ENCODE measurements around the gene PRR20E. TPM values are rescaled to one million over a fixed set of nuclear protein-coding genes. Genes with fewer than 3 reads are reported as not detected.
"Not testable (repeated sequence)": the region's sequence is repeated elsewhere in the genome, so short reads cannot be mapped to it uniquely, and the experiment has no call there.

Gene PRR20E
- total RNA-seq (not detected), polyA plus RNA-seq (not detected)
- long read RNA-seq, donor 1 = 0 reads
- long read RNA-seq, donor 2 = 0 reads

DNA sequence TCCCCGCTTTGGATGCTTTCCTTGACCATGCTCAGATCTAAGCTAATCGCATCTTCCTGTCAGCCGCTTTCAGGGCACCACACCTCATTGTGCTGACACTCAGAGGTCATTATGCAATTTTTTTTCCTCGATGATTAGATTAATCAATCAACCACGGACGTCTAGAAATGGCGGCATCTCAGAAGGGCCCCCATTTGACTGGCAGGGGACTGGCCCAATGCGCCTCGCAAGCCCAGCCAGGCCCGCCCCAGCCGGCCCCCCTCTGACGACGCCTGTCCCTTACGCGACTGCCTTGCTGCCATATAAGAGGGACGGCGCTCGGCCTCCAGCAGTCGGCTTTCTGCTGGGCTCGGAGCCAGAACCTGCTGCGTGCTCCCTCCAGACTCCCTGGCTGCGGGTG lies at the start of gene PRR20E:
TSS of gene PRR20E (plus strand) at position 301 of the 400 bp plus-strand sequence. CDS start 387 bp downstream, outside the sequence.
- no CpG with 5 or more reads among the region's 22 CpGs for WGBS, 2 donors
- intact Hi-C loops (cut with DNase I); H3K4me3 ChIP-seq (ENCODE audit: low read length in 2 of 2): not testable (repeated sequence)

DNA sequence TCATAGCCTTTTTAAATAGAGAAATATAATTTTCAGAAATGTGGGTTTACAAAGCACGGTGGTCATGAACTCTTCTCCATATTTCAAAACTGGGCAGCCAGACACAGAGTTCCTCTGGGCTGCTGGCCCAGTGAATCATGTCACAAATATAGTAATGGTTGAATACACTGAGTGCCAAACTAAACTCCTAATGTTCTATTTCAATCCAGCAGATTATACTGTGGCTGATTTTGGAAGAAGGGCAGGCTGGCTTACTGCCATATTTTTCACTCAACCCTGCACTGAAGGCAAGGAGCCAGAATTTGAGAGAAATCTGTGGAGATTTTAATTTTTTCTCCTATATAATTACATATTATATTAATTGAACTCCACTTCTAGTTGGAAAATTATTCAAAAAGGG lies 43.3 kb upstream of the PRR20E start:
- H3K9me3 ChIP-seq (ENCODE audit: control insufficient read depth, low read length) = no peaks in the 10 kb centered on the region
- DNase-seq = peak; percentile 68 to 76
- no peak overlapping the region for H3K27ac ChIP-seq (ENCODE audit: low read depth in 1 of 2, low read length in 2 of 2)
- H3K36me3 ChIP-seq (ENCODE audit: control insufficient read depth in 1 of 2, insufficient read depth in 2 of 2, low read length in 1 of 2) = no peaks in the 10 kb centered on the region
- H3K27me3 ChIP-seq (ENCODE audit: control insufficient read depth in 1 of 2, insufficient read depth in 2 of 2, low read length in 1 of 2) = no peaks in the 10 kb centered on the region
- peak; percentile 93 for ATAC-seq (ENCODE audit: low FRiP score)
- intact Hi-C loops (cut with DNase I) = no loop called here
- H3K4me1 ChIP-seq (ENCODE audit: control insufficient read depth in 1 of 2, insufficient read depth in 2 of 2, low read length in 2 of 2) = no peaks in the 10 kb centered on the region
- 0 to 2% methylated on average over 1 of the region's 1 CpG for WGBS, 2 donors
- H3K4me3 ChIP-seq (ENCODE audit: low read length in 2 of 2) = no peak overlapping the region

More for the DNA sequence above, at the start of gene PRR20E:
- not testable (repeated sequence) for ATAC-seq (ENCODE audit: low FRiP score); H3K4me1 ChIP-seq (ENCODE audit: control insufficient read depth in 1 of 2, insufficient read depth in 2 of 2, low read length in 2 of 2); H3K27me3 ChIP-seq (ENCODE audit: control insufficient read depth in 1 of 2, insufficient read depth in 2 of 2, low read length in 1 of 2); H3K27ac ChIP-seq (ENCODE audit: low read depth in 1 of 2, low read length in 2 of 2); H3K9me3 ChIP-seq (ENCODE audit: control insufficient read depth, low read length); H3K36me3 ChIP-seq (ENCODE audit: control insufficient read depth in 1 of 2, insufficient read depth in 2 of 2, low read length in 1 of 2); DNase-seq

DNA sequence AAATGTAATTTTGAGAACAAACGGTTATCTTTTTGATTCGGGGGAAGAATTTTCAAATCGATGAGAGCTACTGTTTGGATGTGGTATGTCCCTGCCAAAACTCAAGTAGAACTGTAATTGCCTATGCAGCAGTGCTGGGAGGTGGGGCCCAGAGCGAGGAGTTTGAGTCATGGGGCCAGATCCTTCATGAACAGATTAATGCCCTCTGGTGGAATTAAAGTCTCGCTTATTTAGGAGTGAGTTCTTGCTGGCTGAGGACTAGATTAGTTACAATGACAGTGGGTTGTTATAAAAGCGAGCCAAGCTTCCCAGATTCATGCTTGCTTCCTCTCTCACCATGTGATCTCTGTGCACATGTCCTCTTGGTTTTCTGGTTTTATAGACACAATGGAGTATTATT lies 38.1 kb upstream of the PRR20E start:
- H3K4me1 ChIP-seq (ENCODE audit: control insufficient read depth in 1 of 2, insufficient read depth in 2 of 2, low read length in 2 of 2) = no peaks in the 10 kb centered on the region
- no peaks in the 10 kb centered on the region for H3K9me3 ChIP-seq (ENCODE audit: control insufficient read depth, low read length)
- no peak overlapping the region for H3K4me3 ChIP-seq (ENCODE audit: low read length in 2 of 2)
- H3K27me3 ChIP-seq (ENCODE audit: control insufficient read depth in 1 of 2, insufficient read depth in 2 of 2, low read length in 1 of 2) = no peaks in the 10 kb centered on the region
- no peak for ATAC-seq (ENCODE audit: low FRiP score)
- intact Hi-C loops (cut with DNase I) = no loop called here
- no peak for DNase-seq
- 90 to 91% methylated on average over 6 of the region's 6 CpGs for WGBS, 2 donors
- no peaks in the 10 kb centered on the region for H3K36me3 ChIP-seq (ENCODE audit: control insufficient read depth in 1 of 2, insufficient read depth in 2 of 2, low read length in 1 of 2)
- no peak overlapping the region for H3K27ac ChIP-seq (ENCODE audit: low read depth in 1 of 2, low read length in 2 of 2)

DNA sequence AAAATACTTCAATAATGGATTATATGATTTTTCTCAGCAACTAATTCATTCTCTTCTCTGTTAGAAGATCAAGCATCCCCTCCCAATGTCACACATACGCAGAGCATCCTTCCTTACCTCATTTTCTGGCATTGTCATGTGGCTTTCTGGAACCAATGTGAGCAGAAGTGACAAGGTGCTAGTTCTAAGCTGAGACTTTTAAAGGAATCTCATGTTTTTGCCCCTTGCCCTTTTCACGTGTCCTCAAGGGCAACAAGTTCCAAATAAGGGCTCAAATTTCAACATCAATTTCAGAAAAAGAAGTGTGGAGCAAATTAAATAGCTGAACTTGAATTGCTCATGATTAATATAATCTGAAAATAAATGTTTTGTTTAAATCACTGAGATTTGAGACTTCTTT lies 30.9 kb upstream of the PRR20E start:
- Histone ChIP-seq H3K9me3 (ENCODE audit: control insufficient read depth, low read length) (no peaks in the 10 kb centered on the region), H3K27me3 (ENCODE audit: control insufficient read depth in 1 of 2, insufficient read depth in 2 of 2, low read length in 1 of 2) (no peaks in the 10 kb centered on the region), H3K4me1 (ENCODE audit: control insufficient read depth in 1 of 2, insufficient read depth in 2 of 2, low read length in 2 of 2) (no peaks in the 10 kb centered on the region), H3K27ac (ENCODE audit: low read depth in 1 of 2, low read length in 2 of 2) (no peak overlapping the region), H3K36me3 (ENCODE audit: control insufficient read depth in 1 of 2, insufficient read depth in 2 of 2, low read length in 1 of 2) (no peaks in the 10 kb centered on the region), H3K4me3 (ENCODE audit: low read length in 2 of 2) (no peak overlapping the region)
- intact Hi-C loops (cut with DNase I) = no loop called here
- ATAC-seq (ENCODE audit: low FRiP score) = no peak
- WGBS, 2 donors = 46 to 60% methylated on average over 2 of the region's 2 CpGs
- no peak for DNase-seq

DNA sequence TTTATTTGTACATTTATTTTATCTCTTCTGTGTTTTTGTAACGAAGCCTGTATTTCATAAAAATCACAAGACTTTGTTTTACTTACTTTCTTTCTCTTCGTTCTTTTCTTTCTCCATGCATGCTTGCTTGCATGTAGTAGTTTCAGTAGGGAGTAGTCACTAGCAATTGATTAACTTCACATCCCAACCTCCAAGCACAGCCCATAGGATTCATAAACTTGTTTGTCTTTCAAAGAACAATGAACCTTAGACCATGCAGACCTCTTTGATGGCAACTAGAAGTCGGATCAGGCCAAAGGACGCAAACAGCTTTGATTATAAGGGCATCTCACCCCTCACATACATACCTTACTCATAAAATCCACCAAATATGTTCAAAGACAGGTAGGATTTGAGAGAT lies 29.4 kb upstream of the PRR20E start:
- no peak overlapping the region for H3K4me3 ChIP-seq (ENCODE audit: low read length in 2 of 2)
- 73 to 75% methylated on average over 4 of the region's 4 CpGs for WGBS, 2 donors

DNA sequence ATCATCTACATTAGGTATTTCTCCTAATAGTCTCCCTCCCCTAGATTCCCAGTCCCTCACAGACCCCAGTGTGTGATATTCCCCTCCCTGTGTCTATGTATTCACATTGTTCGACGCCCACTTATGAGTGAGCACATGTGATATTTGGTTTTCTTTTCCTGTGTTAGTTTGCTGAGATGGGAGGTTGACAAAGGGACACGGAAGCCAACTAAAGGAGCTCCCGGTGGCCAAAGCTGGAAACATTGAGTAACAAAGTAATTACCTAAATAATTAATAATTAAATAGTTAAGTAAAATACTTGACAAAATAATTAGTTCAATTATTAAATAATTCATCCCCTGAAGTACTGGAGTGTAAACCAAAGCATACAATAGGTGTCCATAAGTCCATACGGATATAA lies 28.0 kb upstream of the PRR20E start:
- H3K4me3 ChIP-seq (ENCODE audit: low read length in 2 of 2) = no peak overlapping the region
- no peak for DNase-seq
- no peak overlapping the region for H3K27ac ChIP-seq (ENCODE audit: low read depth in 1 of 2, low read length in 2 of 2)
- no peak for ATAC-seq (ENCODE audit: low FRiP score)
- intact Hi-C loops (cut with DNase I) = no loop called here
- no peaks in the 10 kb centered on the region for H3K27me3 ChIP-seq (ENCODE audit: control insufficient read depth in 1 of 2, insufficient read depth in 2 of 2, low read length in 1 of 2)
- H3K36me3 ChIP-seq (ENCODE audit: control insufficient read depth in 1 of 2, insufficient read depth in 2 of 2, low read length in 1 of 2) = no peaks in the 10 kb centered on the region
- H3K9me3 ChIP-seq (ENCODE audit: control insufficient read depth, low read length) = no peaks in the 10 kb centered on the region
- no peaks in the 10 kb centered on the region for H3K4me1 ChIP-seq (ENCODE audit: control insufficient read depth in 1 of 2, insufficient read depth in 2 of 2, low read length in 2 of 2)
- WGBS, 2 donors = 88 to 92% methylated on average over 5 of the region's 5 CpGs

More for the DNA sequence above, 29.4 kb upstream of the PRR20E start:
- DNase-seq (no peak), ATAC-seq (ENCODE audit: low FRiP score) (no peak)
- no peaks in the 10 kb centered on the region for H3K36me3 ChIP-seq (ENCODE audit: control insufficient read depth in 1 of 2, insufficient read depth in 2 of 2, low read length in 1 of 2)
- H3K27me3 ChIP-seq (ENCODE audit: control insufficient read depth in 1 of 2, insufficient read depth in 2 of 2, low read length in 1 of 2) = no peaks in the 10 kb centered on the region
- intact Hi-C loops (cut with DNase I) = no loop called here
- no peaks in the 10 kb centered on the region for H3K4me1 ChIP-seq (ENCODE audit: control insufficient read depth in 1 of 2, insufficient read depth in 2 of 2, low read length in 2 of 2)
- H3K9me3 ChIP-seq (ENCODE audit: control insufficient read depth, low read length) = no peaks in the 10 kb centered on the region
- no peak overlapping the region for H3K27ac ChIP-seq (ENCODE audit: low read depth in 1 of 2, low read length in 2 of 2)

DNA sequence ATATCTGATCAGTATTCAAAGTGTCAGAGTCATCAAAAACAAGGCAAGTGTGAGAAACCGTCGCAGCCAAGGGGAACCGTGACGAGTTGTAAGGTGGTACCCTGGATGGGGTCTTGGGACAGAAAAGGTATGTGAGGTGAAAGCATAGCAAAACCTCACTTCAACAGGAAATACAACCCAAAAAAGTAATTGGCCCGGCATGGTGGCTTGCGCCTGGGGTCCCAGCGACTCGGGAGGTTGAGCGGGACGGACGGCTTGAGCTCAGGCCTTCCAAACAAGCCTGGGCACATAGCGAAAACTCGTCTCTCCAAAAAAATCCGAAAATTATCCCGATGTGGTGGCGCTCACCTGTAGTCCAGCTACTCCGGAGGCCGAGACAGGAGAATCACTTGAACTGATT lies 27.2 kb upstream of the PRR20E start:
- H3K4me1 ChIP-seq (ENCODE audit: control insufficient read depth in 1 of 2, insufficient read depth in 2 of 2, low read length in 2 of 2); H3K27me3 ChIP-seq (ENCODE audit: control insufficient read depth in 1 of 2, insufficient read depth in 2 of 2, low read length in 1 of 2); H3K4me3 ChIP-seq (ENCODE audit: low read length in 2 of 2); H3K9me3 ChIP-seq (ENCODE audit: control insufficient read depth, low read length); DNase-seq; ATAC-seq (ENCODE audit: low FRiP score); intact Hi-C loops (cut with DNase I); H3K36me3 ChIP-seq (ENCODE audit: control insufficient read depth in 1 of 2, insufficient read depth in 2 of 2, low read length in 1 of 2); H3K27ac ChIP-seq (ENCODE audit: low read depth in 1 of 2, low read length in 2 of 2): not testable (repeated sequence)
- WGBS, 2 donors = 97 to 100% methylated on average over 4 to 7 of the region's 18 CpGs

DNA sequence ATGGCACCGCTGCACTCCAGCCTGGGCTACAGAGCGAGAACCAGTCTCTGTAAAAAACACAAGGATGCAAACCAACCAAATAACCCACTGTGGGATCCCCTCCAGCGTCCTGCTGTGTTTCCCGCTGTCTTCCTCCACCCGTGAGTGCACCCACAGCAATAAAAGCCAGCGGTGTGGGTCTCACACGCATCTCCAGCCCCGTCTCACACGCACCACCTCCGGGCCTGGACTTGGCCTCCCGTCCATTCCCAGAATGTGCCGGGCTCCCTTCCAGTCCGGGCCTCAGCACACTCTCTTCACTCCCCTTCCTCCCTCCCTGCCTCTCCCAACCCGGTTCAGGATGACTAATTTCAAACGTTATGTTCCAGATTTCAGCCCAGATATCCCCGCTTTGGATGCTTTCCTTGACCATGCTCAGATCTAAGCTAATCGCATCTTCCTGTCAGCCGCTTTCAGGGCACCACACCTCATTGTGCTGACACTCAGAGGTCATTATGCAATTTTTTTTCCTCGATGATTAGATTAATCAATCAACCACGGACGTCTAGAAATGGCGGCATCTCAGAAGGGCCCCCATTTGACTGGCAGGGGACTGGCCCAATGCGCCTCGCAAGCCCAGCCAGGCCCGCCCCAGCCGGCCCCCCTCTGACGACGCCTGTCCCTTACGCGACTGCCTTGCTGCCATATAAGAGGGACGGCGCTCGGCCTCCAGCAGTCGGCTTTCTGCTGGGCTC lies 26.6 kb upstream of the PRR20E start, which contains the start of gene PRR20A:
TSS of gene PRR20A (plus strand) at position 684 of the 734 bp plus-strand sequence. CDS start 387 bp downstream, outside the sequence.
- WGBS, 2 donors = 95 to 96% methylated on average over 9 to 11 of the region's 34 CpGs
- H3K4me1 ChIP-seq (ENCODE audit: control insufficient read depth in 1 of 2, insufficient read depth in 2 of 2, low read length in 2 of 2); H3K27ac ChIP-seq (ENCODE audit: low read depth in 1 of 2, low read length in 2 of 2); H3K27me3 ChIP-seq (ENCODE audit: control insufficient read depth in 1 of 2, insufficient read depth in 2 of 2, low read length in 1 of 2); H3K36me3 ChIP-seq (ENCODE audit: control insufficient read depth in 1 of 2, insufficient read depth in 2 of 2, low read length in 1 of 2); ATAC-seq (ENCODE audit: low FRiP score); H3K9me3 ChIP-seq (ENCODE audit: control insufficient read depth, low read length); intact Hi-C loops (cut with DNase I); DNase-seq; H3K4me3 ChIP-seq (ENCODE audit: low read length in 2 of 2): not testable (repeated sequence)

DNA sequence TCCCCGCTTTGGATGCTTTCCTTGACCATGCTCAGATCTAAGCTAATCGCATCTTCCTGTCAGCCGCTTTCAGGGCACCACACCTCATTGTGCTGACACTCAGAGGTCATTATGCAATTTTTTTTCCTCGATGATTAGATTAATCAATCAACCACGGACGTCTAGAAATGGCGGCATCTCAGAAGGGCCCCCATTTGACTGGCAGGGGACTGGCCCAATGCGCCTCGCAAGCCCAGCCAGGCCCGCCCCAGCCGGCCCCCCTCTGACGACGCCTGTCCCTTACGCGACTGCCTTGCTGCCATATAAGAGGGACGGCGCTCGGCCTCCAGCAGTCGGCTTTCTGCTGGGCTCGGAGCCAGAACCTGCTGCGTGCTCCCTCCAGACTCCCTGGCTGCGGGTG lies 19.8 kb upstream of the PRR20E start, which contains the start of gene PRR20B:
TSS of gene PRR20B (plus strand) at position 301 of the 400 bp plus-strand sequence. CDS start 387 bp downstream, outside the sequence.
- DNase-seq; ATAC-seq (ENCODE audit: low FRiP score); H3K27me3 ChIP-seq (ENCODE audit: control insufficient read depth in 1 of 2, insufficient read depth in 2 of 2, low read length in 1 of 2); H3K4me1 ChIP-seq (ENCODE audit: control insufficient read depth in 1 of 2, insufficient read depth in 2 of 2, low read length in 2 of 2); H3K36me3 ChIP-seq (ENCODE audit: control insufficient read depth in 1 of 2, insufficient read depth in 2 of 2, low read length in 1 of 2); H3K4me3 ChIP-seq (ENCODE audit: low read length in 2 of 2); H3K27ac ChIP-seq (ENCODE audit: low read depth in 1 of 2, low read length in 2 of 2); intact Hi-C loops (cut with DNase I); H3K9me3 ChIP-seq (ENCODE audit: control insufficient read depth, low read length): not testable (repeated sequence)
- WGBS, 2 donors = no CpG with 5 or more reads among the region's 22 CpGs

Measured in aorta (tissue), 5 donors.